ENCODE results near the gene SHC2. TPM values are rescaled to one million over a fixed set of nuclear protein-coding genes. Genes with fewer than 3 reads are reported as not detected.

The SHC2 gene
- total RNA-seq, 1 donor from 2014 or later: 2.1 TPM

DNA sequence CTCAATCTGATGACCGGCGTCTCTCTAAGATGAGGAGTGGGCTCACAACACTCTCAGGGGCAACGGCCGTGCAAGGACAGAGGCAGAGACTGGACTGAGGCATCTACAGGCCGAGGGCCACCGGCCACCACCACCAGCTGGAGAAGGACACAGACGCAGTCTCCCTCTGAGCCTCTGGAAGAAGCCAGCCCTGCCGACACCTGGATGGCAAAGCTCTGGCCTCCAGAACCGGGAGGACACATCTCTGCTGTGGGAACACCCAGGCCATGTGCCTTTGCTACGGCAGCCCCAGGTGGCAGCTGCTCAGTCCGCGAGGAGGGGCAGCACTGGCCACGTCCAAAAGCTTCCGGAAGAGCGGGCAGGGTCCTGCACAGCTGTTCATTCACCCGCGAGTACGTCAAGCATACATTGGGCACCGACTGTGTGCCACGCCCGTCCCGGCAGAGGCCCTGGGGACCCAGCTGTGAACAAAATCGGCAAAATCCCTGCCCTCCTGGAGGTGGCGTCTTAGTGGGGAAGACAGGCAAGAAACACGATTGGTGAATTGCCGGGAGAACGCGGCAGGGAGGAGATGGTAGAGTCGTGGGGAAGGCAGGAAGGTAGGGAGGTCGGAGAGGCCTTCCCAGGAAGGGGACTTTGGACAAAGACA, 69.0 kb downstream of the SHC2 start:
- no peak for TF ChIP-seq CTCF (conservative IDR thresholded peaks at IDR 0.05; ENCODE audit: low read depth, low read length)
- no peak for DNase-seq (ENCODE audit: low read depth)
- no peak overlapping the region for H3K4me3 ChIP-seq (ENCODE audit: low read depth, low read length)

GRCh38 chr19:391207-391557, 69.7 kb downstream of the SHC2 start:
- H3K4me3 ChIP-seq (ENCODE audit: low read depth, low read length): no peak overlapping the region
- no peak for DNase-seq (ENCODE audit: low read depth)
- no peak for TF ChIP-seq CTCF (conservative IDR thresholded peaks at IDR 0.05; ENCODE audit: low read depth, low read length)

DNA sequence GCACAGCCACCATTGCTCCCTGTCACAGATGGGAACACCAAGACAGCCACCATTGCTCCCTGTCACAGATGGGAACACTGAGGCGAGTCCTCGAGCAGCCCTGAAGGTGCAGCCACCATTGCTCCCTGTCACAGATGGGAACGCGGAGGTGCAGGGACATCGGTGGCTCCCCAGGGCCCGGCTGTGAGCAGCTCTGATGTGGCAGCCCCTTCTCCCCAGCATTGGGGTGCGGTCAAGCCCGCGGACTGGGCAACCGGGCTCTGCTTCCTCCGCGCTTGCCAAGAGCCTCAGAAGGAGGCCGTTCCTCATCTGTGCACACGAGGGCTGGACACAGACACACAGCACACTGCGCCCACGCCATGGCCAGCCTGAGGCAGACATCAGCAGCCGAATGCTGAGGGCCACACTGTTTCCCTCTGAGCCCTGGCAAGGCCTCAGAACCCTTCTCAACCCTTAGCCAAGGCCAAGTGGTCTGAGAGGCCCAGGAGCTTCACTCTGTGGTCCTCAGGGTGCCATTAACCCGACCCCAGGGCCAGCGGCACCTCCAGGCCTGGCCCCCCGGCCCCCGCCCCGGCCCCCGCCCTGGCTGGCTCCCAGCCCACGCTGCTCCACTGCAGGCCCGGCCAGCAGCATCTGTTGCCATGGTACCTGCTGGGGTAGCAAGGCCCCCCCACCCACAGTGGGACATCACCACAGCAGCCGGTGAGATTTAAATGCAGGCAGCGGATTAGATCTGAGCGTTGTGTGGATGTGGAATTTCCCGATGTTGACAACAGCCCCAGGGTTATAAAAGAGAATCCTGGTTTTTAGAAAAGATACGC, 70.2 kb downstream of the SHC2 start:
- TF ChIP-seq CTCF (conservative IDR thresholded peaks at IDR 0.05; ENCODE audit: low read depth, low read length): no peak
- no peak overlapping the region for H3K4me3 ChIP-seq (ENCODE audit: low read depth, low read length)
- DNase-seq (ENCODE audit: low read depth): no peak

DNA sequence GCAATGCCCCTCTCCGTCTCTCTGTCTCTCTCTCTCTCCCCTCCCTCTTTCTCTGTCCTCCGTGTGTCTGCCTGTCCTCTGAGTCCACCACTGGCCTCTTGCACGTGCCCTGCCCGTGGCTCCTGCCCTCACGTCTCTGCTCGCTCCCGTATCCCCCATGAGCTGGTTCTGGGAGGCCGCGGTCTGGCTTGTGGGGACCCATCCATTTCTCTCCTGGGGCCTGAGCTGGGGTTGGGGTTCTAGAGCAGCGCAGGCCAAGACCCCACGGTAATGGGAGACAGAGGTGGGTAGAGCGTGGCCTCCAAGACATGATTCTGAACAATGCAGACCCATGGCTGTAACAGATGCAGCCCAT, 70.9 kb downstream of the SHC2 start:
- no peak overlapping the region for H3K4me3 ChIP-seq (ENCODE audit: low read depth, low read length)
- no peak for DNase-seq (ENCODE audit: low read depth)
- no peak for TF ChIP-seq CTCF (conservative IDR thresholded peaks at IDR 0.05; ENCODE audit: low read depth, low read length)

DNA sequence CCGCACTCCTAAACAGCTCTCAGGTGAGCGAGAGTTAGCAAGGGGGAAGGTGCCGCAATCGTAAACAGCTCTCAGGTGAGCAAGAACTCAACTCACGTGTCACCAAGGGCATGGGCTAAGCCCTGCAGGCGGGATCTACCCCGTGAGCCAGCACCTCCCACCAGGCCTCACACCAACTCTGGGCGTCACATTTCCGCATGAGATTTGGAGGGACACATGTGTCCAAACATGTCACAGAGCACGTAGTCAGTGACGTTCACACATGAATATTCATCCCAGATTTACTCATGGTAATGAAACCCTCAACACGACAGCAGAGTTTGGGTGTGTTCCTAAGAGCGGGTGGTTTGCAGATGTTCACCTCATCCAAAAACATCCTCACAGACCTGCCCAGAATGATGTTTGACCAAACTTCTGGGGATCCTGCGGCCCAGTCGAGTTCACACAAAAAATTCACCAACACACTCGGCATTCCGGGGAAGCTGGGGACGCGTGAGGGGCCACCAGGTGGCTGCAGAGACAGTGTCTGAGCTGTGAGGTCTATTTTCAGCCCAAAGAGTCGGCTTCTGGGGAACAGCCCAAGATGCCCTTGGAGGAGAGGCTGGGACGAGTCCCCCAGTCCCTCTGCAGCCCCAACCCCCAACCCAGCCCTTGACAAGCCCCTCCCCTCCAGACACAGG, 71.4 kb downstream of the SHC2 start:
- no peak for DNase-seq (ENCODE audit: low read depth)

GRCh38 chr19:388691-389090, 72.1 kb downstream of the SHC2 start:
- no peak for DNase-seq (ENCODE audit: low read depth)
- H3K4me3 ChIP-seq (ENCODE audit: low read depth, low read length): no peak overlapping the region
- TF ChIP-seq CTCF (conservative IDR thresholded peaks at IDR 0.05; ENCODE audit: low read depth, low read length): no peak

More for the DNA sequence above, 71.4 kb downstream of the SHC2 start:
- no peak for TF ChIP-seq CTCF (conservative IDR thresholded peaks at IDR 0.05; ENCODE audit: low read depth, low read length)
- H3K4me3 ChIP-seq (ENCODE audit: low read depth, low read length): no peak overlapping the region

Measured in epithelial cell of proximal tubule (primary cell).